AG04450 (cell line): ENCODE measurements around the gene FCER1G. TPM values are rescaled to one million over a fixed set of nuclear protein-coding genes. Genes with fewer than 3 reads are reported as not detected.

Experiments used
- CTCF ChIA-PET: fragments of 300-600, 350-600 bp; formaldehyde crosslinking; extraction: SDS; loops from one replicate; lab custom pipeline; 2022; ENCODE audit warnings: antibody characterized with exemption, inconsistent platforms; lab: Charles Lee
- POLR2A ChIA-PET: fragments of 350-600 bp; formaldehyde crosslinking; extraction: SDS; loops from one replicate; lab custom pipeline; 2021; ENCODE audit warnings: antibody characterized with exemption, inconsistent platforms; lab: Yijun Ruan, JAX
- DNase-seq: peaks from one replicate; pipeline ENCODE4 v3.0.0-alpha.2; 2011; ENCODE audit warnings: low read depth, low spot score
- H3K27ac ChIP-seq: one replicate; pipeline ENCODE4 v1.5.1; 2012; ENCODE audit warnings: low read depth, low read length, control low read depth
- H3K27me3 ChIP-seq: one replicate; pipeline ENCODE4 v1.6.0; 2012; ENCODE audit warnings: low read length; ENCODE audit not compliant: control insufficient read depth, insufficient read depth
- H3K4me3 ChIP-seq: 2 replicates; pipeline ENCODE4 v1.5.1; 2011; ENCODE audit warnings: mild to moderate bottlenecking, low read depth, low read length, control low read depth
- H3K9me3 ChIP-seq: 2 replicates; pipeline ENCODE4 v1.5.1; 2012; ENCODE audit warnings: low read length; ENCODE audit not compliant: control insufficient read depth, insufficient read depth
- CTCF ChIP-seq: IDR thresholded peaks from 2 replicates; pipeline ENCODE4 v1.5.1; 2011; ENCODE audit warnings: low read depth, low read length, control low read depth, inconsistent platforms
- polyA plus RNA-seq: library from polyadenylated mRNA; depleted of rRNA; stranded (reverse); fragments of >200 nt; gene quantifications from 2 replicates; pipeline ENCODE4 v1.2.3, GENCODE V29; 2011

The FCER1G gene
- polyA plus RNA-seq, 1 experiment: 0.66 TPM

GRCh38 chr1:161185732-161186311 is 29.3 kb upstream of the FCER1G start:
- POLR2A ChIA-PET: interaction anchor here (0.6 kb wide), 1 partner anchor 128 kb away, joined by 5 read pairs; the partner anchor contains the start of gene SDHC
- H3K4me3 ChIP-seq: no peak overlapping the region
- CTCF ChIA-PET: interaction anchor here (2.0 kb wide), 1 partner anchor 40 kb away, joined by 7 read pairs; the partner anchor contains the start of gene TOMM40L
- no peaks in the 10 kb centered on the region for H3K27me3 ChIP-seq
- H3K27ac ChIP-seq: no peak overlapping the region
- no peak for TF ChIP-seq CTCF
- H3K9me3 ChIP-seq: no peaks in the 10 kb centered on the region
- DNase-seq: no peak

GRCh38 chr1:161187311-161187710 is 27.8 kb upstream of the FCER1G start:
- H3K27me3 ChIP-seq: no peaks in the 10 kb centered on the region
- no peak for DNase-seq
- POLR2A ChIA-PET: no interaction called here
- H3K4me3 ChIP-seq: no peak overlapping the region
- H3K27ac ChIP-seq: no peak overlapping the region
- no peak for TF ChIP-seq CTCF
- CTCF ChIA-PET: interaction anchor here (2.0 kb wide), 1 partner anchor 38 kb away, joined by 7 read pairs; the partner anchor contains the start of gene TOMM40L
- no peaks in the 10 kb centered on the region for H3K9me3 ChIP-seq

- Histone ChIP-seq H3K27ac (no peak overlapping the region), H3K9me3 (no peaks in the 10 kb centered on the region), H3K27me3 (no peaks in the 10 kb centered on the region), H3K4me3 (no peak overlapping the region)
- ChIA-PET POLR2A (no interaction called here), CTCF (interaction anchor here (2.1 kb wide), 1 partner anchor 37 kb away, joined by 5 read pairs; the partner anchor contains the start of gene TOMM40L)
- DNase-seq: no peak
- TF ChIP-seq CTCF: no peak
Observed at GRCh38 chr1:161188381-161188780, 26.7 kb upstream of the FCER1G start.

DNA sequence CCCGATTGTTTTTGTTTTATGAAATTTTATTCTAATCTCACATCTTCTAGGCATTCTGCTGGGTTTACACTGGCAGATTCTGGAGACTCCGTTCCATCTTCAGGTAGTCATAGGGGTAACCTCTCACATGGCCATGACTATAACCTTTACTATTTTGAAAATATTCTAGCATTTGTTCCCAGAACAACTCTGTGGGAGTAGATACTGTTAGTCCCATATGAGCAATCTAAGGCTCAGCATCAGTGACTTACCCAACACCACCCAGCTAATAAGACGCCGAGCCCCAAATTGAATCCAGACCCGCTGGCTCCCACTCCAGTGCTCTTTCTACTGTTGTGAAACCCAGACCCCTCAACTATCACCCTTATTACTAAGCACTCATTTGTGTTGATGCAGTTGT is 26.1 kb upstream of the FCER1G start:
- CTCF ChIA-PET: interaction anchor here (1.6 to 2.1 kb wide), 2 partner anchors 37 to 200 kb away, joined by 3 to 5 read pairs; partner anchors contain the start of gene TOMM40L
- no peak for TF ChIP-seq CTCF
- Histone ChIP-seq H3K4me3 (no peak overlapping the region), H3K27ac (no peak overlapping the region), H3K9me3 (no peaks in the 10 kb centered on the region), H3K27me3 (no peaks in the 10 kb centered on the region)
- no peak for DNase-seq
- POLR2A ChIA-PET: no interaction called here

DNA sequence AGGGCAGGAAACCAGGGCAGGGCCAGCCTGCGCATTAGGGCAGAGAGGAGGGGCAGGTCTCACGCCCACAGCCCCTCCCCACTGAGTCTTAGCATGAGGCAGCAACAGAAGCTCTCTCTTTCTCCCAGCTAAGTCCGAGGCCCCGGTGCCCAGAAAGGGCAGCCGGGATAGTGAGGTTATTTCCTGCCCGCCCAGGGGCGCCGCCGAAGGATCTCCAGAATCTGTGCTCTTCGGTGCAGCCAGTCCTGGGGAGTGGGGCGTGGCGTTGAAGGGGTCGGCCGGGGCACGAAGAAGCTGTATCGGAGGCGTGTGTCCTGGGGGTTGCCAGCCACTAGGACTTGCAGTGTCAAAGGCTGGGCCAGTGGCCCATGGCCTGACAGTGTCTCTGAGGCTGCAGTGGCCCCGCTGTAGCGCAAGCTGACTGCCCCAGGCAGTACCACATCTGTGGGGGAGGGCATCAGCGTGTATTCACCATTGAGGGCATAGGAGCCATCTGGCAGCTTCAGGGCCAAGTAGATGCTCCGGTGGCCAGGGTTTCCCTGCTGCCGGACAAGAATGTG is 24.1 kb upstream of the FCER1G start:
- no peak for TF ChIP-seq CTCF
- no peaks in the 10 kb centered on the region for H3K27me3 ChIP-seq
- no peak overlapping the region for H3K4me3 ChIP-seq
- no peak overlapping the region for H3K27ac ChIP-seq
- DNase-seq: no peak
- POLR2A ChIA-PET: interaction anchor here (0.6 kb wide), 1 partner anchor 197 kb away, joined by 4 read pairs; no protein-coding TSS in a partner anchor
- H3K9me3 ChIP-seq: no peaks in the 10 kb centered on the region
- CTCF ChIA-PET: interaction anchor here (1.1 to 5.6 kb wide), 17 partner anchors 10 to 198 kb away, joined by 3 to 92 read pairs (median 15); partner anchors contain the start of genes B4GALT3, NDUFS2, PPOX and SDHC
